HCT116 (cell line): Measurements from ENCODE around the gene FBXO48. TPM values are rescaled to one million over a fixed set of nuclear protein-coding genes. Genes with fewer than 3 reads are reported as not detected.

Experiments used
- ATAC-seq: fragments of 200-7000 bp; cut with Tn5 transposase; 2 replicates; pipeline ENCODE4 v1.9.1; 2020; ENCODE audit warnings: mild to moderate bottlenecking, moderate library complexity
- BruUV-seq: library from RNA; stranded (reverse); fragments of 400-500 nt; replicated peaks from 2 replicates; lab custom pipeline; 2021; lab: Mats Ljungman, UMichigan
- CTCF ChIA-PET: fragments of 300-600 bp; sonication (Branson Sonifier 250); formaldehyde crosslinking; loops from one replicate; lab custom pipeline; 2021; ENCODE audit warnings: antibody characterized with exemption; lab: Charles Lee
- POLR2A ChIA-PET: fragments of 300-600, 350-600 bp; sonication (Branson Sonifier 250); formaldehyde crosslinking; loops from one replicate; lab custom pipeline; 2021; ENCODE audit warnings: antibody characterized with exemption; lab: Charles Lee
- RAD21 ChIA-PET, 2 experiments: fragments of 300-600 bp; sonication (Branson Sonifier 250); formaldehyde crosslinking; loops; one replicate each; lab custom pipeline; 2023; ENCODE audit warnings: low total read pairs in 2 of 2; ENCODE audit not compliant: uncharacterized antibody in 2 of 2, unreplicated experiment in 2 of 2, low non-redundant PET in 1 of 2; lab: Charles Lee
- DNase-seq: peaks from one replicate; pipeline ENCODE4 v3.0.0-alpha.2; 2010; ENCODE audit warnings: low read depth, low spot score
- H2AFZ ChIP-seq: fragments of 200-600 bp; shearing (Covaris generic), sonication (generic); 2 replicates; pipeline ENCODE4 v1.6.1; 2017; ENCODE audit warnings: low read depth, mixed run types, mixed read lengths, antibody characterized with exemption, low read length; ENCODE audit not compliant: poor library complexity, severe bottlenecking
- H3K27ac ChIP-seq: 2 replicates; pipeline ENCODE4 v1.5.1; 2012; ENCODE audit warnings: low read depth, low read length
- H3K27me3 ChIP-seq: fragments of 200-600 bp; sonication (generic); 2 replicates; pipeline ENCODE4 v1.6.1; 2016; ENCODE audit warnings: mixed run types, low read length, mixed read lengths; ENCODE audit not compliant: insufficient read depth
- H3K36me3 ChIP-seq, 2 experiments: fragments of 200-500 bp in 1 of 2; fragments of 200-600 bp in 1 of 2; sonication (Bioruptor generic) in 1 of 2; sonication (generic) in 1 of 2; 2 replicates each; pipeline versions ENCODE4 v1.5.1 to v1.6.1; 2014 to 2016; ENCODE audit warnings: low read length in 2 of 2, inconsistent platforms in 1 of 2, mixed read lengths in 1 of 2, mixed run types in 1 of 2; ENCODE audit not compliant: insufficient read depth in 2 of 2, control insufficient read depth in 1 of 2
- H3K4me1 ChIP-seq, 2 experiments: fragments of 200-600 bp in 1 of 2; sonication (generic) in 1 of 2; 2 replicates each; pipeline versions ENCODE4 v1.5.1 to v1.6.1; 2012 to 2017; ENCODE audit warnings: low read length in 2 of 2, inconsistent platforms in 1 of 2, mild to moderate bottlenecking in 1 of 2, mixed read lengths in 1 of 2, mixed run types in 1 of 2, moderate library complexity in 1 of 2; ENCODE audit not compliant: insufficient read depth in 2 of 2, control insufficient read depth in 1 of 2
- H3K4me2 ChIP-seq: fragments of 200-600 bp; sonication (generic); 2 replicates; pipeline ENCODE4 v1.6.1; 2017; ENCODE audit warnings: mixed run types, low read length, mixed read lengths
- H3K4me3 ChIP-seq, 2 experiments: fragments of 200-600 bp in 1 of 2; sonication (generic) in 1 of 2; replicated peaks in 1 of 2; 2 replicates each; pipeline ENCODE4 v1.5.1; 2011 to 2016; ENCODE audit warnings: low read length in 2 of 2, control low read depth in 1 of 2, low read depth in 1 of 2, mild to moderate bottlenecking in 1 of 2, mixed read lengths in 1 of 2, mixed run types in 1 of 2
- H3K79me2 ChIP-seq: fragments of 200-600 bp; sonication (generic); 2 replicates; pipeline ENCODE4 v1.6.1; 2017; ENCODE audit warnings: mild to moderate bottlenecking, mixed run types, low read length, moderate library complexity, mixed read lengths; ENCODE audit not compliant: insufficient read depth
- H3K9ac ChIP-seq: fragments of 200-600 bp; sonication (generic); 2 replicates; pipeline ENCODE4 v1.6.1; 2016; ENCODE audit warnings: low read length, mixed read lengths
- H3K9me2 ChIP-seq: fragments of 200-600 bp; sonication (generic), shearing (Covaris generic); 2 replicates; pipeline ENCODE4 v1.6.1; 2017; ENCODE audit warnings: mixed run types, mild to moderate bottlenecking, moderate library complexity; ENCODE audit not compliant: insufficient read depth
- H3K9me3 ChIP-seq, 2 experiments: fragments of 200-500 bp in 1 of 2; fragments of 200-600 bp in 1 of 2; sonication (Bioruptor generic) in 1 of 2; sonication (generic) in 1 of 2; 2 replicates each; pipeline ENCODE4 v1.6.1; 2014 to 2017; ENCODE audit warnings: low read length in 2 of 2, mixed read lengths in 2 of 2, inconsistent platforms in 1 of 2, low read depth in 1 of 2, mild to moderate bottlenecking in 1 of 2, mixed run types in 1 of 2, moderate library complexity in 1 of 2; ENCODE audit not compliant: control insufficient read depth in 1 of 2, insufficient read depth in 1 of 2
- H4K20me1 ChIP-seq: fragments of 200-600 bp; sonication (generic), shearing (Covaris generic); 2 replicates; pipeline ENCODE4 v1.6.1; 2017; ENCODE audit warnings: mixed run types, mild to moderate bottlenecking, moderate library complexity; ENCODE audit not compliant: insufficient read depth
- CEBPB ChIP-seq: IDR thresholded peaks from 2 replicates; pipeline ENCODE4 v1.6.1; 2012; ENCODE audit warnings: low read depth
- EGR1 ChIP-seq: IDR thresholded peaks from 2 replicates; pipeline ENCODE4 v1.6.1; 2012; ENCODE audit warnings: low read depth
- ELF1 ChIP-seq: IDR thresholded peaks from 2 replicates; pipeline ENCODE4 v1.6.1; 2012; ENCODE audit warnings: low read depth, borderline replicate concordance
- JUND ChIP-seq: IDR thresholded peaks from 2 replicates; pipeline ENCODE4 v1.6.1; 2012
- MAX ChIP-seq: IDR thresholded peaks from 2 replicates; pipeline ENCODE4 v1.6.1; 2012
- POLR2A ChIP-seq: IDR thresholded peaks from 2 replicates; pipeline ENCODE4 v1.7.0; 2011; ENCODE audit warnings: borderline replicate concordance; ENCODE audit not compliant: insufficient read depth, insufficient read length; ENCODE audit errors: extremely low read depth
- REST ChIP-seq: IDR thresholded peaks from 2 replicates; pipeline ENCODE4 v1.6.1; 2012; ENCODE audit warnings: low read depth
- intact Hi-C: fragments of 100-400 bp; cut with micrococcal nuclease; formaldehyde crosslinking; loops from 2 replicates; pipeline ENCODE4 v1.10.0; 2022
- total RNA-seq: library from RNA; stranded (reverse); gene quantifications from one replicate; pipeline ENCODE4 v1.2.1, GENCODE V29; 2021; ENCODE audit not compliant: unreplicated experiment
- TF ChIP-seq, protein P1 (sequence below): IDR thresholded peaks from 2 replicates; pipeline ENCODE4 v1.6.1; 2011; ENCODE audit warnings: mild to moderate bottlenecking, low read length, moderate library complexity; ENCODE audit not compliant: insufficient replicate concordance; ENCODE audit errors: extremely low read depth

Gene FBXO48
- total RNA-seq, 1 experiment from 2014 or later = 0.91 TPM

- TF ChIP-seq MAX = no peak
- TF ChIP-seq JUND = no peak
- no peak for TF ChIP-seq REST
- no peak for TF ChIP-seq ELF1
- TF ChIP-seq POLR2A = no peak
- TF ChIP-seq, protein P1, sequence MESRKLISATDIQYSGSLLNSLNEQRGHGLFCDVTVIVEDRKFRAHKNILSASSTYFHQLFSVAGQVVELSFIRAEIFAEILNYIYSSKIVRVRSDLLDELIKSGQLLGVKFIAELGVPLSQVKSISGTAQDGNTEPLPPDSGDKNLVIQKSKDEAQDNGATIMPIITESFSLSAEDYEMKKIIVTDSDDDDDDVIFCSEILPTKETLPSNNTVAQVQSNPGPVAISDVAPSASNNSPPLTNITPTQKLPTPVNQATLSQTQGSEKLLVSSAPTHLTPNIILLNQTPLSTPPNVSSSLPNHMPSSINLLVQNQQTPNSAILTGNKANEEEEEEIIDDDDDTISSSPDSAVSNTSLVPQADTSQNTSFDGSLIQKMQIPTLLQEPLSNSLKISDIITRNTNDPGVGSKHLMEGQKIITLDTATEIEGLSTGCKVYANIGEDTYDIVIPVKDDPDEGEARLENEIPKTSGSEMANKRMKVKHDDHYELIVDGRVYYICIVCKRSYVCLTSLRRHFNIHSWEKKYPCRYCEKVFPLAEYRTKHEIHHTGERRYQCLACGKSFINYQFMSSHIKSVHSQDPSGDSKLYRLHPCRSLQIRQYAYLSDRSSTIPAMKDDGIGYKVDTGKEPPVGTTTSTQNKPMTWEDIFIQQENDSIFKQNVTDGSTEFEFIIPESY = no peak
- no peak for TF ChIP-seq EGR1
- no peak for TF ChIP-seq CEBPB
- TF ChIP-seq, all 23 proteins: peak for 0
- H3K4me2 ChIP-seq = no peak overlapping the region
- no peak overlapping the region for H3K4me3 ChIP-seq
- no peaks in the 10 kb centered on the region for H3K9me3 ChIP-seq
- CTCF ChIA-PET = no interaction called here
- H2AFZ ChIP-seq = no peak overlapping the region
- H3K27ac ChIP-seq = no peak overlapping the region
- no peak for DNase-seq
- H3K9me2 ChIP-seq = no peaks in the 10 kb centered on the region
- no peaks in the 10 kb centered on the region for H3K27me3 ChIP-seq
- RAD21 ChIA-PET = no interaction called here
- peaks cover 0 to 4% of the 10 kb centered on the region in 2 experiments; a peak in 1 of 4 replicates for H3K4me1 ChIP-seq
- intact Hi-C loops = no loop called here
- H4K20me1 ChIP-seq = no peaks in the 10 kb centered on the region
- no peaks in the 10 kb centered on the region for H3K79me2 ChIP-seq
- no peak overlapping the region for H3K9ac ChIP-seq
- ATAC-seq = no peak
- POLR2A ChIA-PET = no interaction called here
- BruUV-seq = no TSS peak
- no peaks in the 10 kb centered on the region for H3K36me3 ChIP-seq
Measured at GRCh38 chr2:68438455-68439303, 28.4 kb downstream of the FBXO48 start.
